NCI-H146 treated with DMSO at 0.1 percent for 48 hours (cell line): ENCODE data around the gene ACOT9.
"Not testable (repeated sequence)": the region's sequence is repeated elsewhere in the genome, so short reads cannot be mapped to it uniquely, and the experiment has no call there.

ENCODE experiments used
- DNase-seq: peaks from one replicate; lab custom pipeline; 2025; ENCODE audit not compliant: unreplicated experiment; lab: John Stamatoyannopoulos, UW

ACOT9 gene

GRCh38 chrX:23742697-23743622 is at the start of gene ACOT9:
Gene ACOT9 (minus strand): TSS chrX:23743276. CDS start chrX:23743144, 132 bp downstream.
- DNase-seq: peak; percentile 17

GRCh38 chrX:23790155-23790497 is 47.0 kb upstream of the ACOT9 start:
- DNase-seq: no peak

- DNase-seq: no peak
Measured at GRCh38 chrX:23789386-23790154, 46.5 kb upstream of the ACOT9 start.

- DNase-seq: no peak
Measured at GRCh38 chrX:23788946-23789345, 45.9 kb upstream of the ACOT9 start.

- DNase-seq: no peak
Measured at GRCh38 chrX:23788521-23788920, 45.4 kb upstream of the ACOT9 start.

- no peak for DNase-seq
Measured at GRCh38 chrX:23787745-23788118, 44.7 kb upstream of the ACOT9 start.

GRCh38 chrX:23786268-23786815 is 43.3 kb upstream of the ACOT9 start:
- no peak for DNase-seq

GRCh38 chrX:23785580-23785979 is 42.5 kb upstream of the ACOT9 start:
- DNase-seq: no peak

GRCh38 chrX:23784470-23785331 is 41.6 kb upstream of the ACOT9 start:
- no peak for DNase-seq

- no peak for DNase-seq
Measured at GRCh38 chrX:23783589-23784469, 40.8 kb upstream of the ACOT9 start.

- DNase-seq: peak; percentile 79
Measured at GRCh38 chrX:23782863-23783588, 40.0 kb upstream of the ACOT9 start, which contains the start of gene SAT1. Gene SAT1 (plus strand): TSS chrX:23783173. CDS start chrX:23783352, 179 bp downstream.

GRCh38 chrX:23782455-23782854 is 39.4 kb upstream of the ACOT9 start:
- no peak for DNase-seq

- no peak for DNase-seq
Measured at GRCh38 chrX:23779025-23779424, 35.9 kb upstream of the ACOT9 start.

GRCh38 chrX:23776363-23776762 is 33.3 kb upstream of the ACOT9 start:
- no peak for DNase-seq

GRCh38 chrX:23773601-23774175 is 30.6 kb upstream of the ACOT9 start:
- no peak for DNase-seq

GRCh38 chrX:23771086-23771485 is 28.0 kb upstream of the ACOT9 start:
- not testable (repeated sequence) for DNase-seq

GRCh38 chrX:23770142-23770541 is 27.1 kb upstream of the ACOT9 start:
- no peak for DNase-seq

- no peak for DNase-seq
Measured at GRCh38 chrX:23766650-23767551, 23.8 kb upstream of the ACOT9 start.
